Measurements from ENCODE around the gene CHRNA4. TPM values are rescaled to one million over a fixed set of nuclear protein-coding genes. Genes with fewer than 3 reads are reported as not detected.

The CHRNA4 gene
- polyA plus RNA-seq, 1 of the 3 experiments (the other 2 are of a cell fraction), result not detected

GRCh38 chr20:63359164-63359934 is 1.8 kb downstream of the CHRNA4 start:
- 80% methylated on average over 21 of the region's 42 CpGs for WGBS (ENCODE audit: low lambda C conversion rate)
- Histone ChIP-seq H3K79me2 (ENCODE audit: insufficient read depth) (no peaks in the 10 kb centered on the region), H3K27me3 (ENCODE audit: insufficient read depth) (no peaks in the 10 kb centered on the region), H3K27ac (ENCODE audit: low read depth in 2 of 2, low read length in 1 of 2) (no peak overlapping the region), H2AFZ (ENCODE audit: low read depth) (no peak overlapping the region), H4K20me1 (ENCODE audit: insufficient read depth) (no peaks in the 10 kb centered on the region), H3K9ac (no peak overlapping the region), H3K4me2 (no peak overlapping the region), H3K4me1 (ENCODE audit: control insufficient read depth in 1 of 2, insufficient read depth in 2 of 2, low read depth in 1 of 2, low read length in 1 of 2) (no peaks in the 10 kb centered on the region), H3K9me3 (no peaks in the 10 kb centered on the region), H3F3A (replicated peaks; ENCODE audit: insufficient read depth) (no peaks in the 10 kb centered on the region), H3K9me2 (no peaks in the 10 kb centered on the region), H3K4me3 (ENCODE audit: low read depth in 2 of 2, low read length in 1 of 2) (no peak overlapping the region), H3K36me3 (replicated peaks in 1 of 2; ENCODE audit: control insufficient read depth in 1 of 2, insufficient read depth in 2 of 2, low read length in 1 of 2) (no peaks in the 10 kb centered on the region)
- no peak for TF ChIP-seq TEAD4 (IDR thresholded peaks at IDR 0.05; ENCODE audit: borderline replicate concordance, insufficient read depth)
- no peak for TF ChIP-seq CTCF (IDR thresholded peaks at IDR 0.05)
- TF ChIP-seq MAX (IDR thresholded peaks at IDR 0.05; ENCODE audit: low read depth), result no peak
- no peak for TF ChIP-seq REST (IDR thresholded peaks at IDR 0.05; ENCODE audit: low read depth, low read length)
- TF ChIP-seq USF1 (IDR thresholded peaks at IDR 0.05; ENCODE audit: borderline replicate concordance, low read depth), result no peak
- no peak for TF ChIP-seq FOXM1 (IDR thresholded peaks at IDR 0.05; ENCODE audit: low read depth)
- TF ChIP-seq SMC3 (IDR thresholded peaks at IDR 0.05; ENCODE audit: low read depth, low read length), result no peak
- TF ChIP-seq EP300 (IDR thresholded peaks at IDR 0.05; ENCODE audit: borderline replicate concordance in 1 of 2, low read depth in 1 of 2, low read length in 1 of 2), result no peak
- TF ChIP-seq USF2 (IDR thresholded peaks at IDR 0.05; ENCODE audit: borderline replicate concordance, low read depth, low read length), result no peak
- TF ChIP-seq RCOR1 (IDR thresholded peaks at IDR 0.05; ENCODE audit: low read length), result no peak
- no peak for TF ChIP-seq CHD2 (IDR thresholded peaks at IDR 0.05; ENCODE audit: low read length, partially characterized antibody)
- TF ChIP-seq MEF2A (IDR thresholded peaks at IDR 0.05; ENCODE audit: borderline replicate concordance, low read depth), result no peak
- no peak for TF ChIP-seq GABPA (IDR thresholded peaks at IDR 0.05; ENCODE audit: low read depth)
- no peak for TF ChIP-seq EZH2phosphoT487 (IDR thresholded peaks at IDR 0.05; ENCODE audit: borderline replicate concordance, low read depth)
- no peak for TF ChIP-seq PBX3 (IDR thresholded peaks at IDR 0.05)
- TF ChIP-seq TCF12 (IDR thresholded peaks at IDR 0.05), result no peak
- no peak for TF ChIP-seq YY1 (IDR thresholded peaks at IDR 0.05; ENCODE audit: low read depth)
- TF ChIP-seq RFX5 (IDR thresholded peaks at IDR 0.05; ENCODE audit: low read length), result no peak
- no peak for TF ChIP-seq JUND (IDR thresholded peaks at IDR 0.05)
- no peak for TF ChIP-seq RXRA (IDR thresholded peaks at IDR 0.05; ENCODE audit: borderline replicate concordance, low read depth)
- ChIA-PET CTCF (interaction anchor here (4.9 to 7.3 kb wide), 2 partner anchors 22 to 51 kb away, joined by 30 to 39 read pairs; no protein-coding TSS in a partner anchor), POLR2A (no interaction called here)
- DNase-seq, result no peak

All from SK-N-SH (cell line).